ENCODE results near the gene STXBP6.
"Not testable (repeated sequence)": the region's sequence is repeated elsewhere in the genome, so short reads cannot be mapped to it uniquely, and the experiment has no call there.

Gene STXBP6

GRCh38 chr14:24785698-24786097 lies 264.2 kb downstream of the STXBP6 start:
- no peak for DNase-seq

GRCh38 chr14:24784981-24785380 lies 265.0 kb downstream of the STXBP6 start:
- no peak for DNase-seq

GRCh38 chr14:24783791-24784190 lies 266.2 kb downstream of the STXBP6 start:
- DNase-seq: no peak

- no peak for DNase-seq
Observed at GRCh38 chr14:24780281-24780680, 269.7 kb downstream of the STXBP6 start.

- DNase-seq: no peak
Observed at GRCh38 chr14:24777678-24778077, 272.3 kb downstream of the STXBP6 start.

GRCh38 chr14:24775950-24776349 lies 274.0 kb downstream of the STXBP6 start:
- no peak for DNase-seq

GRCh38 chr14:24774187-24774915 lies 275.6 kb downstream of the STXBP6 start:
- DNase-seq: no peak

- DNase-seq: not testable (repeated sequence)
Observed at GRCh38 chr14:24773564-24773963, 276.4 kb downstream of the STXBP6 start.

GRCh38 chr14:24766434-24766833 lies 283.5 kb downstream of the STXBP6 start:
- no peak for DNase-seq

- no peak for DNase-seq
Observed at GRCh38 chr14:24761141-24761540, 288.8 kb downstream of the STXBP6 start.
